ENCODE measurements around the gene TMEM273.

The TMEM273 gene

DNA sequence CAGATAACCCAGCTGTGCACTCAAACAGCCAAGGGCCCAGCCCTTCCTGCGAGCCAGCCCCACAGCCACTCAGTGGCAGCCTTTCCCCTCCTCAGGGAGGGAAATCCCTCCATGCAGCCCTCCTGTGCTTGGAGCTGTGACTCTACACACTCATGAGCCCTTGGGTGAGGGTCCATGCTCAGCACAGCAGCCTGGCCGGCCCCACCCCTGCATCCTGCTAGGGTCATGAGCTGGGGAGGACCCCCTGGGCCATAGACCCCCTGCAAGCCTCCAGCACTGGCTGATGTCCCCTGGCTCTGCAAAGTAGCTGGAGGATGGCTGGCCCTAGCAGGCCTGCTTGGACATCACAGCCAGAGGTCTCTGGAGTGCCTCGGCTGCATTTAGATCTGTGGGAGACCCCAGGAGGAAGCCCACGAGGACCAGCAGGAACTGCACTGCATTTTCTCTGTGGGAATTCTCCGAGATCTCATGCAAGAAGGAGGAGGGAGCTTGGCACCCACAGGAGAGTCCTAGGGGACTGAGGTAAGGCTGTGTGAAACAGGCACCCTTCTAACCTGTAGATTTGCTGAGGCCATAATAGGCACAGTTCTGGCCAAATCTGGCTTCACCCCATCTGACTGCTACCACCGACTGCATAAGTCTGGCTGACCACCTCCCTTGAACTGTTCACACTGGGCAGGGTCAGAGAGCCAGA, 17.4 kb downstream of the TMEM273 start:
- ATAC-seq: no peak
- TF ChIP-seq TOX (CRISPR knock-in tag; IDR thresholded peaks at IDR 0.05; ENCODE audit: borderline replicate concordance): no peak
- no peak for TF ChIP-seq ZC3H10 (CRISPR knock-in tag; IDR thresholded peaks at IDR 0.05)
- TF ChIP-seq ISL1 (CRISPR knock-in tag; IDR thresholded peaks at IDR 0.05): no peak
- no peak for TF ChIP-seq RARB (CRISPR knock-in tag; IDR thresholded peaks at IDR 0.05)
- no peak for TF ChIP-seq CSDC2 (CRISPR knock-in tag; IDR thresholded peaks at IDR 0.05)
- TF ChIP-seq OSR1 (CRISPR knock-in tag; IDR thresholded peaks at IDR 0.05): no peak
- TF ChIP-seq ZFP30 (CRISPR knock-in tag; IDR thresholded peaks at IDR 0.05): no peak
- TF ChIP-seq TSHZ2 (CRISPR knock-in tag; IDR thresholded peaks at IDR 0.05): no peak
- TF ChIP-seq PPARA (CRISPR knock-in tag; IDR thresholded peaks at IDR 0.05; ENCODE audit: borderline replicate concordance): no peak

DNA sequence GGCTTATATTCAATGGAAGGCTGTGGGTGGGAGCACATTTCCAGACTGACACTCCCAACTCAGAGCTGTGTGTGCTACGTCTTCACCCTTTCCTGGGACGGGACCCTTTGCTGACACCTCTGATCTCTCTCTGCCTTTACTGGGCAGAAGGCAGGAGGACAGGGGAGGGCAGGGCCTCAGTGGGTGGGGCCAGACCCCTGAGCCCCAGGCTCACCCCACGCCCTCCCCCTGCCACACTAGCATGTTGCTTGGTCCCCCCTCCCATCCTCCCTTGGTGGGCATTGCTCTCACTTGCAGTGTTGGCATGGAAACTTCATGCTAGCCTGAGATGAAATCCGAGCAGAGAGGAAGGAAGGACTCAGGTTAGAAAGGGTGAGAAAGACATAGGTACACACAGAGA, 18.4 kb downstream of the TMEM273 start:
- ATAC-seq: no peak
- no peak for TF ChIP-seq ZNF565 (CRISPR knock-in tag; conservative IDR thresholded peaks at IDR 0.05; ENCODE audit: low read depth)
- no peak for TF ChIP-seq ZNF8 (CRISPR knock-in tag; IDR thresholded peaks at IDR 0.05)
- TF ChIP-seq, protein P1, sequence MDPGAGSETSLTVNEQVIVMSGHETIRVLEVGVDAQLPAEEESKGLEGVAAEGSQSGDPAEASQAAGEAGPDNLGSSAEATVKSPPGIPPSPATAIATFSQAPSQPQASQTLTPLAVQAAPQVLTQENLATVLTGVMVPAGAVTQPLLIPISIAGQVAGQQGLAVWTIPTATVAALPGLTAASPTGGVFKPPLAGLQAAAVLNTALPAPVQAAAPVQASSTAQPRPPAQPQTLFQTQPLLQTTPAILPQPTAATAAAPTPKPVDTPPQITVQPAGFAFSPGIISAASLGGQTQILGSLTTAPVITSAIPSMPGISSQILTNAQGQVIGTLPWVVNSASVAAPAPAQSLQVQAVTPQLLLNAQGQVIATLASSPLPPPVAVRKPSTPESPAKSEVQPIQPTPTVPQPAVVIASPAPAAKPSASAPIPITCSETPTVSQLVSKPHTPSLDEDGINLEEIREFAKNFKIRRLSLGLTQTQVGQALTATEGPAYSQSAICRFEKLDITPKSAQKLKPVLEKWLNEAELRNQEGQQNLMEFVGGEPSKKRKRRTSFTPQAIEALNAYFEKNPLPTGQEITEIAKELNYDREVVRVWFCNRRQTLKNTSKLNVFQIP (CRISPR knock-in tag; IDR thresholded peaks at IDR 0.05; ENCODE audit: borderline replicate concordance, low read depth): no peak
- TF ChIP-seq, protein P2, sequence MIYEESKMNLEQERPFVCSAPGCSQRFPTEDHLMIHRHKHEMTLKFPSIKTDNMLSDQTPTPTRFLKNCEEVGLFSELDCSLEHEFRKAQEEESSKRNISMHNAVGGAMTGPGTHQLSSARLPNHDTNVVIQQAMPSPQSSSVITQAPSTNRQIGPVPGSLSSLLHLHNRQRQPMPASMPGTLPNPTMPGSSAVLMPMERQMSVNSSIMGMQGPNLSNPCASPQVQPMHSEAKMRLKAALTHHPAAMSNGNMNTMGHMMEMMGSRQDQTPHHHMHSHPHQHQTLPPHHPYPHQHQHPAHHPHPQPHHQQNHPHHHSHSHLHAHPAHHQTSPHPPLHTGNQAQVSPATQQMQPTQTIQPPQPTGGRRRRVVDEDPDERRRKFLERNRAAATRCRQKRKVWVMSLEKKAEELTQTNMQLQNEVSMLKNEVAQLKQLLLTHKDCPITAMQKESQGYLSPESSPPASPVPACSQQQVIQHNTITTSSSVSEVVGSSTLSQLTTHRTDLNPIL (CRISPR knock-in tag; IDR thresholded peaks at IDR 0.05; ENCODE audit: low read depth): no peak
- TF ChIP-seq BACH2 (CRISPR knock-in tag; IDR thresholded peaks at IDR 0.05; ENCODE audit: borderline replicate concordance): no peak
- no peak for TF ChIP-seq OSR1 (CRISPR knock-in tag; IDR thresholded peaks at IDR 0.05)
- TF ChIP-seq, protein P3, sequence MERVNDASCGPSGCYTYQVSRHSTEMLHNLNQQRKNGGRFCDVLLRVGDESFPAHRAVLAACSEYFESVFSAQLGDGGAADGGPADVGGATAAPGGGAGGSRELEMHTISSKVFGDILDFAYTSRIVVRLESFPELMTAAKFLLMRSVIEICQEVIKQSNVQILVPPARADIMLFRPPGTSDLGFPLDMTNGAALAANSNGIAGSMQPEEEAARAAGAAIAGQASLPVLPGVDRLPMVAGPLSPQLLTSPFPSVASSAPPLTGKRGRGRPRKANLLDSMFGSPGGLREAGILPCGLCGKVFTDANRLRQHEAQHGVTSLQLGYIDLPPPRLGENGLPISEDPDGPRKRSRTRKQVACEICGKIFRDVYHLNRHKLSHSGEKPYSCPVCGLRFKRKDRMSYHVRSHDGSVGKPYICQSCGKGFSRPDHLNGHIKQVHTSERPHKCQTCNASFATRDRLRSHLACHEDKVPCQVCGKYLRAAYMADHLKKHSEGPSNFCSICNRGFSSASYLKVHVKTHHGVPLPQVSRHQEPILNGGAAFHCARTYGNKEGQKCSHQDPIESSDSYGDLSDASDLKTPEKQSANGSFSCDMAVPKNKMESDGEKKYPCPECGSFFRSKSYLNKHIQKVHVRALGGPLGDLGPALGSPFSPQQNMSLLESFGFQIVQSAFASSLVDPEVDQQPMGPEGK (CRISPR knock-in tag; IDR thresholded peaks at IDR 0.05; ENCODE audit: borderline replicate concordance): no peak
- TF ChIP-seq, protein P4, sequence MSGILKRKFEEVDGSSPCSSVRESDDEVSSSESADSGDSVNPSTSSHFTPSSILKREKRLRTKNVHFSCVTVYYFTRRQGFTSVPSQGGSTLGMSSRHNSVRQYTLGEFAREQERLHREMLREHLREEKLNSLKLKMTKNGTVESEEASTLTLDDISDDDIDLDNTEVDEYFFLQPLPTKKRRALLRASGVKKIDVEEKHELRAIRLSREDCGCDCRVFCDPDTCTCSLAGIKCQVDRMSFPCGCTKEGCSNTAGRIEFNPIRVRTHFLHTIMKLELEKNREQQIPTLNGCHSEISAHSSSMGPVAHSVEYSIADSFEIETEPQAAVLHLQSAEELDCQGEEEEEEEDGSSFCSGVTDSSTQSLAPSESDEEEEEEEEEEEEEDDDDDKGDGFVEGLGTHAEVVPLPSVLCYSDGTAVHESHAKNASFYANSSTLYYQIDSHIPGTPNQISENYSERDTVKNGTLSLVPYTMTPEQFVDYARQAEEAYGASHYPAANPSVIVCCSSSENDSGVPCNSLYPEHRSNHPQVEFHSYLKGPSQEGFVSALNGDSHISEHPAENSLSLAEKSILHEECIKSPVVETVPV (CRISPR knock-in tag; IDR thresholded peaks at IDR 0.05): no peak
- no peak for TF ChIP-seq CSDC2 (CRISPR knock-in tag; IDR thresholded peaks at IDR 0.05)
- no peak for TF ChIP-seq ZC3H10 (CRISPR knock-in tag; IDR thresholded peaks at IDR 0.05)
- TF ChIP-seq ISL1 (CRISPR knock-in tag; IDR thresholded peaks at IDR 0.05): no peak

- no peak for ATAC-seq
- no peak for TF ChIP-seq BACH2 (CRISPR knock-in tag; IDR thresholded peaks at IDR 0.05; ENCODE audit: borderline replicate concordance)
- TF ChIP-seq TCF4 (CRISPR knock-in tag; IDR thresholded peaks at IDR 0.05; ENCODE audit: borderline replicate concordance): no peak
- no peak for TF ChIP-seq CSDC2 (CRISPR knock-in tag; IDR thresholded peaks at IDR 0.05)
- TF ChIP-seq ISL1 (CRISPR knock-in tag; IDR thresholded peaks at IDR 0.05): no peak
- TF ChIP-seq ZNF8 (CRISPR knock-in tag; IDR thresholded peaks at IDR 0.05): no peak
- TF ChIP-seq, protein P3 (CRISPR knock-in tag; IDR thresholded peaks at IDR 0.05; ENCODE audit: borderline replicate concordance): no peak
- TF ChIP-seq, protein P1 (CRISPR knock-in tag; IDR thresholded peaks at IDR 0.05; ENCODE audit: borderline replicate concordance, low read depth): no peak
- TF ChIP-seq ZFP30 (CRISPR knock-in tag; IDR thresholded peaks at IDR 0.05): no peak
- TF ChIP-seq, protein P2 (CRISPR knock-in tag; IDR thresholded peaks at IDR 0.05; ENCODE audit: low read depth): no peak
- no peak for TF ChIP-seq RARB (CRISPR knock-in tag; IDR thresholded peaks at IDR 0.05)
- no peak for TF ChIP-seq TOX (CRISPR knock-in tag; IDR thresholded peaks at IDR 0.05; ENCODE audit: borderline replicate concordance)
- TF ChIP-seq ZC3H10 (CRISPR knock-in tag; IDR thresholded peaks at IDR 0.05): no peak
- TF ChIP-seq SNAI2 (CRISPR knock-in tag; IDR thresholded peaks at IDR 0.05): no peak
- no peak for TF ChIP-seq ZFP3 (CRISPR knock-in tag; IDR thresholded peaks at IDR 0.05)
- TF ChIP-seq ARNTL (CRISPR knock-in tag; IDR thresholded peaks at IDR 0.05; ENCODE audit: borderline replicate concordance, low read depth): no peak
These were observed 19.2 kb downstream of the TMEM273 start for GRCh38 chr10:49168831-49169500.

Data from SK-N-SH treated with all-trans-retinoic acid at 6 μM for 48 hours (cell line).